DND-41 (cell line): ENCODE measurements around the gene SPTAN1.
A peak's percentile ranks its signal among the peaks of the same experiment; 100 is the strongest.

Experiments
- ATAC-seq: fragments of 200-7000 bp; cut with Tn5 transposase; 3 replicates; pipeline ENCODE4 v1.9.1; 2021; ENCODE audit warnings: low read depth; ENCODE audit not compliant: insufficient read depth
- DNase-seq: peaks from one replicate; pipeline ENCODE4 v3.0.0-alpha.2; 2020
- H2AFZ ChIP-seq: 2 replicates; pipeline ENCODE4 v1.6.0; 2012; ENCODE audit warnings: low read depth, low read length
- H3K27ac ChIP-seq: 2 replicates; pipeline ENCODE4 v1.5.1; 2012; ENCODE audit warnings: low read length, inconsistent platforms
- H3K27me3 ChIP-seq: fragments of 200-600 bp; sonication (generic); 2 replicates; pipeline ENCODE4 v1.6.0; 2012; ENCODE audit warnings: low read length, mild to moderate bottlenecking, inconsistent platforms; ENCODE audit not compliant: insufficient read depth, poor library complexity
- H3K36me3 ChIP-seq: 2 replicates; pipeline ENCODE4 v1.5.1; 2012; ENCODE audit warnings: low read length, inconsistent platforms; ENCODE audit not compliant: insufficient read depth
- H3K4me1 ChIP-seq: 2 replicates; pipeline ENCODE4 v1.5.1; 2012; ENCODE audit warnings: mild to moderate bottlenecking, low read length; ENCODE audit not compliant: insufficient read depth
- H3K4me2 ChIP-seq: 2 replicates; pipeline ENCODE4 v1.6.0; 2012; ENCODE audit warnings: mild to moderate bottlenecking, moderate library complexity, low read length, inconsistent platforms; ENCODE audit not compliant: insufficient read depth
- H3K4me3 ChIP-seq, 2 experiments: fragments of 200-600 bp in 1 of 2; shearing (Covaris generic) in 1 of 2; 2 replicates each; pipeline ENCODE4 v1.5.1; 2012 to 2016; ENCODE audit warnings: inconsistent platforms in 2 of 2, low read length in 2 of 2, mild to moderate bottlenecking in 2 of 2, low read depth in 1 of 2, moderate library complexity in 1 of 2
- H3K79me2 ChIP-seq: 2 replicates; pipeline ENCODE4 v1.6.0; 2012; ENCODE audit warnings: low read length, inconsistent platforms; ENCODE audit not compliant: insufficient read depth
- H3K9ac ChIP-seq: 2 replicates; pipeline ENCODE4 v1.6.0; 2012; ENCODE audit warnings: low read depth, mild to moderate bottlenecking, inconsistent platforms, low read length, moderate library complexity
- H3K9me3 ChIP-seq: 2 replicates; pipeline ENCODE4 v1.5.1; 2012; ENCODE audit warnings: low read length, moderate library complexity, mild to moderate bottlenecking, inconsistent platforms; ENCODE audit not compliant: insufficient read depth, severe bottlenecking
- H4K20me1 ChIP-seq: 2 replicates; pipeline ENCODE4 v1.6.0; 2012; ENCODE audit warnings: low read length; ENCODE audit not compliant: insufficient read depth
- EZH2 ChIP-seq: IDR thresholded peaks from 3 replicates; pipeline ENCODE4 v1.6.1; 2012; ENCODE audit warnings: borderline replicate concordance, low read depth, mild to moderate bottlenecking, moderate library complexity, low read length, inconsistent platforms; ENCODE audit not compliant: severe bottlenecking
- TF ChIP-seq, protein P1 (sequence below): IDR thresholded peaks from 2 replicates; pipeline ENCODE4 v1.5.1; 2012; ENCODE audit warnings: borderline replicate concordance, low read length, moderate library complexity, mild to moderate bottlenecking; ENCODE audit not compliant: poor library complexity, severe bottlenecking; ENCODE audit errors: extremely low read depth

Gene SPTAN1

DNA sequence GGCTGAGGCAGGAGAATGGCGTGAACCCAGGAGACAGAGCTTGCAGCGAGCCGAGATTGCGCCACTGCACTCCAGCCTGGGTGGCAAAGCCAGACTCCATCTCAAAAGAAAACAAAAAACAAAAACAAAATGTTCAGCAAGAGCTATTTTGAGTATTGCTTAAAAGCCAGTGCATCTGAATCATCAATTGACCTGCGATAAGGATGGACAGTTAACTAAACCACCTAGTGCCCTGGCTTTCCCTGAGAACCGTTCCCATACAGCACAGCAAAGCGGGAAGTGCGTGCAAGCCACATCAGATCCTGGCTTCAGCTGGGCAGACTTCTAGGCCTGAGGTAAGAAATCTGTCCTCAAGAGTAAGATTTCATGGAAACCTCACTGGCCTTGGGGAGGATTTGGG, 101.5 kb downstream of the SPTAN1 start:
- Histone ChIP-seq H3K4me3 (no peak overlapping the region), H3K36me3 (peaks cover 5% of the 10 kb centered on the region; the same call in 1 of the 2 replicates), H3K4me2 (peak overlapping the region; percentile 42; the same call in 1 of the 2 replicates), H3K4me1 (peaks cover 27% of the 10 kb centered on the region), H4K20me1 (no peaks in the 10 kb centered on the region), H3K27ac (no peak overlapping the region; the same call in 1 of the 2 replicates), H2AFZ (no peak overlapping the region), H3K27me3 (no peaks in the 10 kb centered on the region), H3K9me3 (no peaks in the 10 kb centered on the region), H3K79me2 (peaks cover 31% of the 10 kb centered on the region), H3K9ac (no peak overlapping the region)
- no peak for DNase-seq
- ATAC-seq = no peak
- TF ChIP-seq, protein P1, sequence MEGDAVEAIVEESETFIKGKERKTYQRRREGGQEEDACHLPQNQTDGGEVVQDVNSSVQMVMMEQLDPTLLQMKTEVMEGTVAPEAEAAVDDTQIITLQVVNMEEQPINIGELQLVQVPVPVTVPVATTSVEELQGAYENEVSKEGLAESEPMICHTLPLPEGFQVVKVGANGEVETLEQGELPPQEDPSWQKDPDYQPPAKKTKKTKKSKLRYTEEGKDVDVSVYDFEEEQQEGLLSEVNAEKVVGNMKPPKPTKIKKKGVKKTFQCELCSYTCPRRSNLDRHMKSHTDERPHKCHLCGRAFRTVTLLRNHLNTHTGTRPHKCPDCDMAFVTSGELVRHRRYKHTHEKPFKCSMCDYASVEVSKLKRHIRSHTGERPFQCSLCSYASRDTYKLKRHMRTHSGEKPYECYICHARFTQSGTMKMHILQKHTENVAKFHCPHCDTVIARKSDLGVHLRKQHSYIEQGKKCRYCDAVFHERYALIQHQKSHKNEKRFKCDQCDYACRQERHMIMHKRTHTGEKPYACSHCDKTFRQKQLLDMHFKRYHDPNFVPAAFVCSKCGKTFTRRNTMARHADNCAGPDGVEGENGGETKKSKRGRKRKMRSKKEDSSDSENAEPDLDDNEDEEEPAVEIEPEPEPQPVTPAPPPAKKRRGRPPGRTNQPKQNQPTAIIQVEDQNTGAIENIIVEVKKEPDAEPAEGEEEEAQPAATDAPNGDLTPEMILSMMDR = no peak
- TF ChIP-seq EZH2 = no peak

DNA sequence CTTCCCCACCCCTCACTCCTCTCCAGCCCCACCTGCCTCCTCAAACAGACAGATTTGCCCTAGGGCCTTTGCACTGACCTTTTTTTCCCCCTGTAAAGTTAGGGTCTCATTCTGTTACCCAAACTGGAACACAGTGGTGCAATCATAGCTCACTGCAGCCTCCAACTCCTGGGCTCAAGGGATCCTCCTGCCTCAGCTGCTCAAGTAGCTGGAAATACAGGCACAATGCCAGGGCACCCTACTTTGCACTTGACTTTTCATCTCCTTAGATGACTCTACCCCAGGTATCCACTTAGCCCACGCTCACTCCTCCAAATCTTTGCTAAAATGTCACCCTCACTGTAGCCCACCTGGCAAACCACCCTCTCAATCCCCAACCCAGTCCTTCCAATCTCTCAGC, 102.1 kb downstream of the SPTAN1 start:
- 0 out of 2 replicates have a peak overlapping the region, but pooled peaks have one; percentile 15 for H3K9ac ChIP-seq
- H3K27me3 ChIP-seq = no peaks in the 10 kb centered on the region

DNA sequence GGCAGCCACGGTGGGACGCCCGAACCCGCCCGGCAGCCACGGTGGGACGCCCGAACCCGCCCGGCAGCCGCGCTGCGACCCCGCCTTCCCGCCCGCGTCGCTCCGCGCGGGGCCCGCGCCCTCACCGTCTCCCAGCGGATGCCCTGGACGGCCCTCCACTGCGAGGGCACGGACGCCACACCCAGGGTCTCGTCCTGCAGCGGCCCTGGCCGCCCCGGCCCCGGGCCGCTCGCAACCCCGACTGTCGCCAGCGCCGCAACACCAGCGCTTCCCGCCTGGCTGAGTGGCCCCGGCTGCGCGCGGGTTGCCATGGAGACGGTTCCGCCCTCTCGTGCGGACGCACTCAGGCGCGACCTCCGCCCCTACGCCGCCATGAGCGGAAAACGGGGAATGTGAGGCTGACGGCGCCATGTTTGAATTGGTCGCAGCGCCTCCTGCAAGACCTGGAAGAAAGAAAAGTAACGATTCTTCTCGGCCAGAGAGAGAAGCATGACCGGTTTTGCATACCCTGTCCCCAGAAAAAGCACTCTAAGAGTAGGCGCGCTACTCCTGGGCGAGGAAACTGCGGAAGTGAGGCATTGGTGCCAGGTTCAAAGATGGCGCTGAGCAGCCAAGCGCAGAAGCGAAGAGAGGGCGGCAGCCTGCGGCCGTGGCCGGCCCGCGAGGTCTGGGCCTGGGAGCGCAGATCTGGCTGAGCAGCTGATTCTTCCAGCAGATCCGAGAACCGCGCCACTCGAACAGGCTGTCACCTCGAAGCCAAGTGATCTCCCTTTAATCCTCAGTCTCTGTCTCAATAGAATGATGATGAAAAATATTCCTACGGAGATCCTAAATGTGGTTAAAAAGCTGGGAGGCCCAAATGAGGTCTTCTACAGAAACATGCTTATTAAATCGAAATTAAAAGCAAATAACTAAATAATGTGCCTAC, 104.3 kb downstream of the SPTAN1 start, which contains the start of gene DYNC2I2:
TSS of gene DYNC2I2 (minus strand) at position 432 of the 928 bp plus-strand sequence. CDS start at position 311, 121 bp downstream.
- peak; percentile 94 for ATAC-seq
- no peaks in the 10 kb centered on the region for H4K20me1 ChIP-seq
- DNase-seq = peak; percentile 94
- peaks cover 27% of the 10 kb centered on the region for H3K4me1 ChIP-seq
- H3K4me3 ChIP-seq = peak within 1 kb of the TSS; percentile 32 to 74; a peak in 3 of 4 replicates
- peak within 1 kb of the TSS; percentile 60 for H3K4me2 ChIP-seq
- H3K79me2 ChIP-seq = peaks cover 28% of the 10 kb centered on the region
- H3K36me3 ChIP-seq = peaks cover 5% of the 10 kb centered on the region; the same call in 1 of the 2 replicates
- H2AFZ ChIP-seq = peak within 1 kb of the TSS; percentile 86
- H3K9ac ChIP-seq = peak within 1 kb of the TSS; percentile 80
- H3K27ac ChIP-seq = peak within 1 kb of the TSS; percentile 100
- no peaks in the 10 kb centered on the region for H3K9me3 ChIP-seq
- TF ChIP-seq, protein P1 = no peak
- TF ChIP-seq EZH2 = no peak
- H3K27me3 ChIP-seq = no peaks in the 10 kb centered on the region

More for the DNA sequence above, 102.1 kb downstream of the SPTAN1 start:
- Histone ChIP-seq H3K4me2 (peak overlapping the region; percentile 42), H3K36me3 (peaks cover 5% of the 10 kb centered on the region; the same call in 1 of the 2 replicates), H3K4me1 (peaks cover 27% of the 10 kb centered on the region), H4K20me1 (no peaks in the 10 kb centered on the region), H3K4me3 (no peak overlapping the region), H2AFZ (no peak overlapping the region), H3K9me3 (no peaks in the 10 kb centered on the region), H3K79me2 (peaks cover 28% of the 10 kb centered on the region), H3K27ac (no peak overlapping the region)
- ATAC-seq (no peak), DNase-seq (no peak)
- TF ChIP-seq, protein P1 = no peak
- TF ChIP-seq EZH2 = no peak
